GM21381 (cell line): ENCODE measurements around the gene EHBP1.

Experiments
- ATAC-seq: cut with Tn5 transposase; IDR thresholded peaks from one replicate; pipeline ENCODE4 v1.9.1; 2021; ENCODE audit warnings: mild to moderate bottlenecking, moderate library complexity; ENCODE audit not compliant: unreplicated experiment

EHBP1 gene

DNA sequence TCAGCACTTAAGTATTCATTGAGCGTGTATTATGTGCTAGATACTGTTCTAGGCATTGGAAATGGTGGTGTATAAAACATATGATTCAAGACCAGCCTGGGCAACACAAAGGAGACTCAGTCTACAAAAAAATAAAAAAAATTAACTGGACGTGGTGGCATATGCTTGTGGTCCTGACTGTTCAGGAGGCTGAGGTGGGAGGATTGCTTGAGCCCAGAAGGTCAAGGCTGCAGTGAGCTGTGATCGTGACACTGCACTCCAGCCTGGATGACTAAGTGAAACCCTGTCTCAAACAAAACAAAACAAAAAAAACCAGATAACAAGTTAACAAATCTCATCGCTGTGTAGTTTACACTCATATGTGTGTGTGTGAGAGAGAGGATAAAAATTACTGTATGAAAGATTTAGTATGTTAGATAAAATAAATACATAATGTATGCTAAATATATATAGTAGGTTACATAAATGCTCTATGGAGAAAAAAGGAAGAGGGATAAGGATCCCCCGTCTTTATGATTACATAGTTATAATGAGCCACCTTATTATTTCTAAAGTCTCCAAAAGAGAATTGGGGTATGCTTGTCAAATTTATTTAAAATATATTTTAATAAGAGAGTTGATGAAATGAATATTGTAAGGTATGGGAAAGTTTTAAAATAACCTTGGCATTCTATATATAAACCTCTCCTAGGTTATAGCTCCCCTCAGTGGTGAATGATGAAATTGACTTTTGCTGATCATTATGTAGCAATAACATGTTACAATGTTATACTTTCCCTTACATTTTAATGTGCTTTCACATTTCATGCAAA lies 69.2 kb downstream of the EHBP1 start:
- peak; percentile 62 for ATAC-seq

DNA sequence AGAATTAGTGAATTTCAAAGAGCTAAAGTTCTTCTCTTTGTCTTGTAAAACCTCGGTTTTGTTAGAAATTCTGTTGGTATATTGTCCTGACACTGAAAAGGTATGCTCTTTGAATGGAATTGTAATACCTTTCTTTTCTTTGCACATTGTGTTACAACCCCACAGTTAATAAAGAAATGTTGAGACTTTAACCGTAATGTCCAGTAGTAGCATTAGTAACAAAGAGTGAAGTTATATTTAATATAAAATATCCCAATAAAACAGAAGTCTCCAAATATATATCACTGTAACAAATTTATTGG lies 69.8 kb downstream of the EHBP1 start:
- no peak for ATAC-seq

DNA sequence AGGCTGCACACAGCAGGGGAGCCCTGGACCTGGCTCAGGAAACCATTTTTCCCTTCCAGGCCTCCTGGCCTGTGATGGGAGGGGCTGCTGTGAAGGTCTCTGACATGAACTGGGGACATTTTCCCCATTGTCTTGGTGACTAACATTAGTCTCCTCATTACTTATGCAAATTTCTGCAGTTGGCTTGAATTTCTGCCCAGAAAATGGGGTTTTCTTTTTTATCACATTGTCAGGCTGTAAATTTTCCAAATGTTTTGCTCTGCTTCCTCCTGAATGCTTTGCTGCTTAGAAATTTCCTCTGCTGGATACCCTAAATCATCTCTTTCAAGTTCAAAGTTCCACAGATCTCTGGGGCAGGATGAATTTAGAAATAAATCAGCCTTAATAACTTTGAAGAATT lies 78.2 kb downstream of the EHBP1 start:
- ATAC-seq = no peak

DNA sequence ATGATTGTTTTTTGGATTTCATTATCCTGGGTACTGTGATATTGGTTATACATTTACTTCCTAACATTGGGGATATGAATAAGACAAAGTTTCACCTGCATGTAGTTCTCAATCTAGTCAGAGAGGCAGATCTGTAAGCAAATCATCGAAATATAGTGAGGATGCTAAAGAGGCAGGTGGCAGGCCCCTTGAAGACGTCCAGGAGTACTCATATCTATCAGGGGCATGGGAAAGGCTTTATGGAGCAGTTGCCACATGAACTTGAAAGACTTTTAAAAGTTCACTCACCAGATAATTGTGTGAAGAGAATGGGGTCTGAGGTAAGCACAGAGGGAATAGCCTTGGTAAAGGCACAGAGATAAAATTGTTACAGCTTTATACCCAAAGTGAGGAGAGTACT lies 78.8 kb downstream of the EHBP1 start:
- ATAC-seq = no peak

DNA sequence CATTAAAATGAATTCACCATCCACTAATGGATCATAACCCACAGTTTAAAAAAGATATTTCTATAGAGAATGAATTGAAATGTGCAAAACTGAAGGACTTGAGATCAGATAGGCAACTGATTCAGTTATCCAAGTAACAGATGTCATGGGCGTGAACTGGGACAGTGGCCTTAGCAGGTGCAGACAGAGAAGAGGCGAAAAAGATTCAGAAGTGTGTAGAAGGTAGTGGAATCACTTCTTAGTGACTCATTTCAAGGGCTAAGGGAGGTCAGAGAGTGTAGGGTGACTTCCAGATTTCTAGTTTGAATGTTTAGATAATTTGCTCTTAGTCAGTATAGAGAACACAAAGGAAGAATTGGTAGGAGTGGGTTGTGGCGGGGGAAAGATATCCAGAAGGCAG lies 79.7 kb downstream of the EHBP1 start:
- ATAC-seq = no peak

DNA sequence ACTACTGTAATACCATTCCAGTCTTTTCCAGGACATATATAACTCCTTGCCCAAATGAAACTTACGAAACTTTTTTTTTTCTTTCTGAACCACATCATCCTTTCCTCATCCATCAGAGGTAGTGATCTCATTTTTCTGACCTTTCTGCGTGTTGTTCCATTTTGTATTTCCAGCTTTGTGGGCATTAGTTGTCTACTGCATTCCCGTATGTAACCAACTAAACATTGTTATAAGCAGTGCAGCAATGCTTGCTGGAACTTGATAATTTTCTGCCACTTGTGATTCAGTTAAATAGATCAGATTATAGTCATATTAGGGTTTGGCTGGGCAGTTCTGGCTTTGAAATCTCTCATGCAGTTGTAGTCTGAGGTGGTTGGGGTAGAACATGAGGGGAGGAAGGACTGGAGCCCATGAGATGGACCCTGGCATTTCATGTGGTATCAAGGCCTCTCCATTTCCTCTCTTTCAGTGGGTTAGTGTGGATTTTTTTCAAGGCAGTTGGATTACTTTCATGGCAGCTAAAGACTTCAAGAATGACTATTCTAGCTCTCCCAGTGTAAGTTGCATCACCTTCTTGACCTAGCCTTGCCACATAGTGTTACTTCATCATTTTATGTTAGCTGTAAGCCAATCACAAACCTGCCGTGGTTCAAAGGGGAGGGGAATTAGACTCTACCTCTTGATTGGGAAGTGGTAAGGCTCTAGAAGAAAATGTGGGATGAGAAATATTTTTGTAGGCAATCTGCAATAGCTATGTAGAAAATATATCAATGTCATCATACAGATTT lies 80.5 kb downstream of the EHBP1 start:
- no peak for ATAC-seq

DNA sequence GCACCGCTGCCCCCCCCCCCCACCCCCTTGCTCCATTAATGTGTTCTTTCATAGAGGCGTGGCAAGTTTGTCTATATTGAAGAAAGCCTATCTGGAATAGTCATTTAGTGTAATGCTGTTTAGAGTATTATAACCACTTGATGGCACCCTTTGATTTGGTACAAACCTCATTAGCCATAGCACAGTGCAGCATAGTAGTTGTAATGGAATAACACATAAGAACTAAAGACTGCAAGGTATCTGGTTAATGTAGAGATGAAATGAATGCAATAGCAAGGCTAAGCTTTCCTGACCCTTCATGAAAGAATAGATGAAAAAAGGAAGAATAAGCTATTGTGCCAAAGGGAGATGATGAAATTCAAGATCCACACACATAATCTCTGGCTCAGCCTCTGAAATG lies 81.9 kb downstream of the EHBP1 start:
- no peak for ATAC-seq

DNA sequence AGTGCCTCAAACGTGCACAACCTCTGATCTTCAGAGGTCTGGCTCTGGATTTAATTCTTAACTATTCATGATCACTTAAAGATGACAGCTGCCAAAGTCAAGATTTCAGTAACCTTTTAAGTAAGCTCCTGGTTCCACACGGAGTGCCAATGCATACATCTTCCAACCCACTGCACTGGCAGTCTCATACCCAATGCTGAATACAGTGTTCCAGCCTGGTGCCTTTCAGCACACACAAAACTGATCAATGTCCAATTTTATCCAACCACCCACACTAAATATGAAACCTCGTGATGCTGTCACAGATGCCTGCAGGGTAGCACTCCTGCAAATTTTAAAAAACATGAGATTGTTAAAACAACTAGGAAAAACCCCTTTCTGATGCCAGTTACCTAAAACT lies 84.0 kb downstream of the EHBP1 start:
- ATAC-seq = no peak

DNA sequence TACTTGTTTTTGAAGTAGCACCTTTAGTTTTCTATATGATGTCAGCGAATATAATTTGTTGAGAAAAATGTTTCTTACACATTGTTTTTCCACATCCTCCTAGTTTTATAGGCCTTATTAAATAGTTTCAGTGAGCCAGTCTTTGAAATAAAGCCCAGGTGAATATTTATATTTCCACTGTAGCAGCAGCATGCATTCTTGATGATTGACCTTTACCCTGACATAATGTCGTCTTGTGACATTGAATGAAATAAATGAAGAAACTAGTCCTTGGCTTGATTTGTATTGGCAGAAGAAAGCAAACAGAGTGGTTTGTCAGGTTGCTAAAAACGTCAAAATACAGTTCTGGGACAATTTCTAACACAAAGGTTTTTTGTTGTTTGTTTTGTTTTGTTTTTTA lies 84.4 kb downstream of the EHBP1 start:
- ATAC-seq = no peak

DNA sequence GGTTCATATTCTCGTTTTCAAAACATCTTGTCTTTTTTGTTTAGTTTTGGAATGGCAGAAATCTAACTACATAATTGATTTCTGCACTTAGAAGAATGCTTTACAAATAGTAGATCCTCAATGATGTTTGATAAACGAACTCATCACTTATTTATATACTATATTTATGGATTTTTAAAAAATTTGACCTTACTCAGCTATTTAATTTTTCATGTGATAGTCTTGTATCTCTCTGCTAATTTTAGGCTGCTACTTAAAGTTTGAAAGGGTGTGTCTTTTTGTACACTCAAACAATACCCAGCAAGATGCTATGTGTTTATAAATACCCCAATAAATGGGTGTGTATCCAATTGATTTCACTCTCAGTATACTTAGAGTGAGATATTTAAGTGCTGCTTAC lies 86.9 kb downstream of the EHBP1 start:
- ATAC-seq = no peak

DNA sequence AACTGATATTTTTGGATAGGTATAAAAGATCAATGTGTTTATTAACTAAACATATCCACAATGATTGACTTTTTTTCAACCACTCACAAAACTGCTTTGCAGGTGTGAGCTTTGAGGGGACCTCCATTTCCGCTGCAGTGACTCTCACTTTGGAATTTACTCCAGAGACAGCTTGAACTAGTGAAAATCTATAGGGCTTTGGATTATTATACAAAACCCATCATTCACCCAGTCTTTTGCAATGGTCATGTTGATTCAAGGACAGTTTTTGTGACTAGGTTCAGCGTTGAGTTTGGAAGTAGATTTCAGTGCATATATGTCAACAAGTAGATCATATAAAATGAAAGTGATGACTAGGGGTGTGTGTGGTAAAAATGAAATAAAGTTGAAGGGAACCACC lies 87.7 kb downstream of the EHBP1 start:
- ATAC-seq = no peak

DNA sequence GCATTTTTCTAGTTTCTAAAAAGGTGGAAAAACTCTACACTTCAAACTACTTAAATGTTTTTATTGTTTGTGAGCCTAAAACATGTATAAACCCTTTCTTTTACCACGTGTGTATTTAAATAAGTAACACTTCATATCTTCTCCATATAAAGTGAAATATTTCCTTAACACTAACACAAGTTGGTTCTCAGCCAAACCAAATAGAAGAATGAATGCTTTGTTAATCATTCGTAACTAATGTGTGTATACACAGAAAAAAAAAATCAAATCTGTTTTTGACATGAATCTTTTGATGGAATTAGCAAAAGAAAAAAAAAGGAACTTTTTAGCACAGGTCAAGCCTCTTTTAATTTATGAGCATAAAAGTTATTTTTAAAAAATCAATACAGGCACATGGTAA lies 89.3 kb downstream of the EHBP1 start:
- no peak for ATAC-seq

DNA sequence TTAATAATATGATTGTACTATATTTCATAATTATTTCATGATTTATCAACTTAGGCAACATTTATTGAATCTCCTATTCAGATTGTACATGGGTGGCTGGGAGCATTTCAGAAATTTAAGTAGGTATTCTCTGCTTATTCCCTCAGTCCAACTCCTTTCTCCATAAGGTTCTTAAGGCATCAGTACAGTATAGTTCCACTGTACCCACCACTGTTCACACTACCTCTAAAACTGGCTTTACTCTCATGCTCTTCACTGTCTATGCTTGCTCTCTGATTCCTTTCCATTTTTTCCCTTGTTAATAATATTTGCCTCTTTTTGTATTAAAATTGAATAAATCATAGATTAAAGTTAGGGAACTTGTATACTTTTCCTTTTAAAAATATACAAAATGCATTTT lies 89.8 kb downstream of the EHBP1 start:
- ATAC-seq = no peak

DNA sequence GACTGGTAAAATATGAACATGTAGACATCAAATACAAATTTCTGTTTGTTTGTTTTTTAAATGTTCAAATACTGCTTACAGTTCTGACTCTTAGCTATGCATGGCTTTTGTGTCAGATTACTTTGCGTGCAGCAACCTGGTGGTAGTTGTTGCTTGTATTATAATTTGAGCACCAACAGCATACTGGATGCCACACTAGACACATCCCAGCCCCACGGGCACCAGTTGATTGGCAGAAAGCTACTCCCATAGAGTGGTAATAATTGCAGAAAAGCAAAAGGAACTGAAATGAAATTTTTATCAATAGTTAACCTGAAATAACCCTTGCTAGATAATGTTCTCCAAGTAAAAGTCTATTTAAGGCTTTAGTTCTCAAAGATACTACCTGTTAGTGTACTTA lies 91.6 kb downstream of the EHBP1 start:
- ATAC-seq = no peak

DNA sequence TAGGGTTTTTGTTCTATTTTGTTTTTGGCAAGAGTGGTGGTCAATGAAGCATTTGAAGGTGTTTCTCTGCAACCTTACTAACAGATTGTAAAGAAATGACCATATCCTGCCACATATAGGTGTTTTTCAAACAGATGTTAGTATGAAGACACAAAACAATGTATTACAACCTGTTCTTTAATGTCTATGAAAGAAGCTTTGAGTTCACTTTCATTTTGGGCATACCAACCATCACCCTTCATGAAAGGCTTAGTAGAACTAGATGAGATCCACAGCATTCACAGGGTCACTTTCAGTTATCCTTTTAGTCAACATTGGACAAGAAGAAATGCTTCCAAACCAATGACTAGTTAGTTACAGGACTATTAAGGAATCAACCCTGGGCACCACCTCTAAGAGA lies 95.1 kb downstream of the EHBP1 start:
- peak; percentile 45 for ATAC-seq

DNA sequence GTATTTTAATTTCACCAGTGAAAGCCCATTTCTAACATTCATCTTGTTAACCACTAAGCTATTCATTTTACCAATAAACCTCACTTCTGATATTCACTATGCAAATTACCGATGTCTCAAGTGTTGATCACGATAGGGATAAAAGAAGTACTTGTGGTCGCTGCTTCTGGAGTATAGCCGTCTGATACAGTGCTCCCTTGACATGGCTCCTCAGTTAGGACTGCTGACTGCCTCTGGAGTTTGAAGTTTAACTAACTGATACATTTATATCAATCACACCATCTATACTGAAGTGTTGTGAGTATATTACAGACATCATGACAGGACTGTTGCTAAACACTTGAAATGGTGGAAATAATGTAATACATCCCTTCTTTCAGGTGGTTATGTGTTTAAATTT lies 95.6 kb downstream of the EHBP1 start:
- ATAC-seq = no peak

DNA sequence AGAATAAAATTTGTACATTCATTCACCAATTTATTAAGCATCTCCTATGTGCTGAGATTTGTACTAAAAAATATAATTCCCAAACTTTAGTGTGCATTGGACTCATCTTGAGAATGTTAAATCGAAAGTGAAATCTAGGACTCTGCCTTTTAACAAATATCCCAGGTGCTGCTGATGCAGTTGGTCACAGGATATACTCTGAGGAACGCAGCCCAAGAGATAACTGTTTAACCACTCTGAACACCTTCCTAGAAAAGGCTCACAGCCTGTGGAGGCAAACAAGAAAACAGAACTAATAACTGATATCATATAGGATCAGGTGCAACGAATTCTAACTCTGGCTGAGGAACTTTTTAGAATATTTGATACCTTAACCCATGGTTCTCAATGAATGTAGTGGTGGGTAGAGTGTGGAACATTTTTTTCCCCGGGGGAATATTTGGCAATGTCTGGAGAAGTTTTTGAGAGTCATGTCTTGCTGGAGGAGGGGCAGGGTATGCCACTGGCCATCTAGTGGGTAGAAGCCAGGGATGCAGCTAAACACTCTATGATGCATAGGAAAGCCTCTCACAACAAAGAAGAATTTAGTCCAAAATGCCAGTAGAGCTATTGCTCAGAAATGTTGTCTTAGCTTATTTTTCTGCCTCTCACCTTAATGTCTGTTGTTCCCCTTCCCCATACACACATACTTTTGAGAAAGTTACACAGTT lies 96.5 kb downstream of the EHBP1 start:
- no peak for ATAC-seq

DNA sequence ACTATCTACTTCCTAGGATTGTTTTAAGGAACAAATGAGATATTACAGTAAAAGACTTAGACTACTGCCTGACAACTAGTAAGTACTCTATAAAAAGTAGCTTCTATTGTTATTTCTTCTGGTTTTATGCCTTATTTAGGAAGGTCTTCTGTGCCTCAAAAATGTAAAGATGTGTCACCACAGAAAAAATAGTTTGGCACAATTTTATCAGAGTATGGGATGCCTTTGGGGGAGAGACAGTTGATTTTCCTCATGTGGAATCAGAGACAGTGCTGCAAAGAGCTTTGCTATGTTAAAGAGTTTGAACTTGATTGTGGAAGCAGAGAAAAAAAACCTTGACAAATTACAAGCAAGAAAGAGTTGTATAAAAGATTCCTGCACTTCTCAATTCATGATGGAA lies 98.4 kb downstream of the EHBP1 start:
- no peak for ATAC-seq

DNA sequence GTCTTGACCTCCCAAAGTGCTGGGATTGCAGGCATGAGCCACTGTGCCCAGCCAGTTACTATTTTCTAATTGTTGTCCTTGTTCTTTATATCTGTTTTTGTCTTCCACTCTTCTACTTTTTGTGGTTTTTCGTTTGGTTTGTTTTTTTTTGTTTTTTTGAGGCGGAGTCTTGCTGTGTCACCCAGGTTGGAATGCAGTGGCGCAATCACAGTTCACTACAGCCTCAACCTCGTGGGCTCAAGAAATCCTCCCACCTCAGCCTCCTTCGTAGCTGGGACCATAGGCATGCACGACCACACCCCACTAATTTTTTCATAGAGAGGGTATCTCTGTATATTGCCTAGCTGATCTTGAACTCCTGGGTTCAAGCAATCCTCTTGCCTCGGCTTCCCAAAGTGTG lies 100.7 kb downstream of the EHBP1 start:
- no peak for ATAC-seq

DNA sequence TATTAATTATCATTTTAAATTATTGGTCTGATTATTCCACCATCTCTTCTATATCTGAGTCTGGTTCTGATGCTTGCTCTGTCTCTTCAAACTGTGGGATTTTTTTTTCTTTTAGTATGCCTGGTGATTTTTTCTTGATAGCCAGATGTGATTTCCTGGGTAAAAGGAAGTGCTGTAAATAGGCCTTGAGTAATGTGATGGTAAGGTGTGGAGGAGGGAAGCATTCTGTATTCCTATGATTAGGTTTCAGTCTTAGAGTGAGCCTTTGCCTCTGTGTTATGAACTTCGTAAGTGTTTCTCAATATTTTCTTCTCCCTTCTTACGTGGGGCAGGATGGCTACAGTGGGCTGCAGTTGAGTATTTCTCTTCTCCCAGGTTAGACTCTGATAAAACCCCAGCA lies 103.0 kb downstream of the EHBP1 start:
- ATAC-seq = no peak

DNA sequence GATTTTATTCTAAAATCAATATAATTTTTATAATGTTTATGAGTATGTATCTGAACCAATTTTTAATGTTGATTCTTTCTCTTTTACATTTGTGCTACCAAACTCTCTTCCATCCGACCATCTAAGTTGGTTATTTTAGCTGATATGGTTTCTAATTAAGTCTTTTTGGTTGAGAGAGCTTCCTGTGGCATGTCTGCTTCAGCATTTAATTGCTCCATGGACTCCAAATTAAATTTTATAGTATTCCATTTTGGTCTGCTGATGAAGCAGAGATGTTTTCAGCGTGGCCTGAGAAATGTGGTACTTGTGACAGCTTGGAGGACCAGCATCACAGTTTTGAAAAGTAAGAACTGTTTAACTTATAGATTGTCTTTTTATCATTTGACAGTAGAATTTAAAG lies 105.6 kb downstream of the EHBP1 start:
- no peak for ATAC-seq

DNA sequence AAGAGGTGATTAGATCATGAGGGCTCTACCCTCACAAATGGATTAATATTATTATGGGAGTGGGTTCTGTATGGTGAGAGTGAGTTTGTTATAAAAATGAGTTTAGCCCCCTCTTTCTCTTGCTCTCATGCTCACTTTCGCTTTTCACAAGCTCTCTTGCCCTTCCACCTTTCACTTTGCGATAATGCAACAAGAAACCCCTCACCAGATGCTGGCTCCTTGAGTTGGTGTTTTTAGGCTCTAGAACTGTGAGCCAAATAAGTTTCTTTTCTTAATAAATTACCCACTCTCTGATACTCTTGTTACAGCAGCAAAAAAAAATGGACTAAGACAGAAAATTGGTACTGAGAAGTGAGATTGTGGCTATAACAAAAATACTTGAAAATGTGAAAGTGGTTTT lies 106.5 kb downstream of the EHBP1 start:
- ATAC-seq = no peak
